Peyer's patch (tissue), 4 donors: ENCODE results near the gene SLC41A3. TPM values are rescaled to one million over a fixed set of nuclear protein-coding genes. Genes with fewer than 3 reads are reported as not detected.

ENCODE experiments used
- DNase-seq, 3 donors: peaks; one replicate each; pipeline ENCODE4 v3.0.0-alpha.2; 2017 to 2019
- H3K27ac ChIP-seq, 4 donors: fragments of 200-600 bp; sonication (generic); one replicate each; pipeline ENCODE4 v1.5.1; 2016 to 2019
- H3K27me3 ChIP-seq, 2 donors: fragments of 200-600 bp; sonication (generic); one replicate each; pipeline ENCODE4 v1.5.1; 2019
- H3K36me3 ChIP-seq, 3 donors: fragments of 200-600 bp; sonication (generic); one replicate each; pipeline ENCODE4 v1.5.1; 2016 to 2019
- H3K4me1 ChIP-seq, 4 donors: fragments of 200-600 bp; sonication (generic); one replicate each; pipeline ENCODE4 v1.5.1; 2016 to 2019
- H3K4me3 ChIP-seq, 4 donors: fragments of 200-600 bp; sonication (generic); 1 replicate in 3 of 4; 2 replicates in 1 of 4; pipeline ENCODE4 v1.5.1; 2016 to 2019; ENCODE audit warnings: mild to moderate bottlenecking in 1 of 4
- H3K9me3 ChIP-seq, 4 donors: fragments of 200-600 bp; sonication (generic); one replicate each; pipeline ENCODE4 v1.5.1; 2016 to 2019; ENCODE audit warnings: mild to moderate bottlenecking in 1 of 4
- CTCF ChIP-seq, 6 experiments: fragments of 450-650 bp in 4 of 6; fragments of 200-600 bp in 2 of 6; sonication (generic) in 1 of 6; IDR thresholded peaks; one replicate each; pipeline ENCODE4 v1.5.1; 2017 to 2019; ENCODE audit warnings: antibody characterized with exemption in 6 of 6, mild to moderate bottlenecking in 3 of 6, moderate library complexity in 1 of 6
- POLR2A ChIP-seq, 2 donors: fragments of 450-650 bp; IDR thresholded peaks; one replicate each; pipeline ENCODE4 v1.5.1; 2017; ENCODE audit warnings: antibody characterized with exemption in 2 of 2, mild to moderate bottlenecking in 2 of 2, moderate library complexity in 2 of 2
- total RNA-seq, 4 donors: library from RNA; depleted of rRNA; stranded (reverse); fragments of >200 nt; gene quantifications; one replicate each; pipeline ENCODE4 v1.1.0, GENCODE V29; 2016

SLC41A3 gene
- total RNA-seq, 4 donors from 2014 or later: 45.4 to 79.9 (median 58.5) TPM

GRCh38 chr3:126118591-126118990 is 34.7 kb upstream of the SLC41A3 start:
- peak in 1 of 3 donors; percentile 21 for DNase-seq
- no peaks in the 10 kb centered on the region for H3K9me3 ChIP-seq
- no peak for TF ChIP-seq POLR2A (IDR thresholded peaks at IDR 0.05)
- TF ChIP-seq CTCF (IDR thresholded peaks at IDR 0.05): no peak

GRCh38 chr3:126117786-126118185 is 33.9 kb upstream of the SLC41A3 start:
- TF ChIP-seq POLR2A (IDR thresholded peaks at IDR 0.05): no peak
- no peak for TF ChIP-seq CTCF (IDR thresholded peaks at IDR 0.05)
- peak in 1 of 3 donors; percentile 30 for DNase-seq
- H3K9me3 ChIP-seq: no peaks in the 10 kb centered on the region

More at GRCh38 chr3:126118591-126118990, 34.7 kb upstream of the SLC41A3 start:
- Histone ChIP-seq H3K4me1 (no peaks in the 10 kb centered on the region), H3K27ac (no peak overlapping the region), H3K36me3 (no peaks in the 10 kb centered on the region), H3K27me3 (no peaks in the 10 kb centered on the region), H3K4me3 (no peak overlapping the region)

GRCh38 chr3:126117212-126117611 is 33.3 kb upstream of the SLC41A3 start:
- H3K9me3 ChIP-seq: no peaks in the 10 kb centered on the region
- TF ChIP-seq POLR2A (IDR thresholded peaks at IDR 0.05) (no peak), CTCF (IDR thresholded peaks at IDR 0.05) (no peak)
- no peaks in the 10 kb centered on the region for H3K27me3 ChIP-seq
- no peak overlapping the region for H3K27ac ChIP-seq
- no peaks in the 10 kb centered on the region for H3K36me3 ChIP-seq
- DNase-seq: no peak
- H3K4me3 ChIP-seq: no peak overlapping the region
- no peaks in the 10 kb centered on the region for H3K4me1 ChIP-seq

More at GRCh38 chr3:126117786-126118185, 33.9 kb upstream of the SLC41A3 start:
- H3K27ac ChIP-seq: no peak overlapping the region
- H3K36me3 ChIP-seq: no peaks in the 10 kb centered on the region
- no peaks in the 10 kb centered on the region for H3K27me3 ChIP-seq
- no peak overlapping the region for H3K4me3 ChIP-seq
- no peaks in the 10 kb centered on the region for H3K4me1 ChIP-seq

GRCh38 chr3:126116526-126116925 is 32.6 kb upstream of the SLC41A3 start:
- H3K4me3 ChIP-seq: no peak overlapping the region
- no peaks in the 10 kb centered on the region for H3K9me3 ChIP-seq
- H3K27me3 ChIP-seq: no peaks in the 10 kb centered on the region
- TF ChIP-seq CTCF (IDR thresholded peaks at IDR 0.05): no peak
- TF ChIP-seq POLR2A (IDR thresholded peaks at IDR 0.05): no peak
- no peaks in the 10 kb centered on the region for H3K36me3 ChIP-seq
- DNase-seq: peak in 1 of 3 donors; percentile 34
- H3K4me1 ChIP-seq: no peaks in the 10 kb centered on the region
- no peak overlapping the region for H3K27ac ChIP-seq

GRCh38 chr3:126114443-126115386 is 30.8 kb upstream of the SLC41A3 start:
- Histone ChIP-seq H3K36me3 (no peaks in the 10 kb centered on the region), H3K27me3 (no peaks in the 10 kb centered on the region), H3K9me3 (no peaks in the 10 kb centered on the region), H3K27ac (no peak overlapping the region), H3K4me3 (no peak overlapping the region), H3K4me1 (no peaks in the 10 kb centered on the region)
- DNase-seq: peak in 2 of 3 donors; percentile 36 to 41
- TF ChIP-seq CTCF (IDR thresholded peaks at IDR 0.05) (no peak), POLR2A (IDR thresholded peaks at IDR 0.05) (no peak)
